GM21576 (cell line): ENCODE measurements around the gene SMAD3.
A peak's percentile ranks its signal among the peaks of the same experiment; 100 is the strongest.
"Not testable (repeated sequence)": the region's sequence is repeated elsewhere in the genome, so short reads cannot be mapped to it uniquely, and the experiment has no call there.

Experiments used
- ATAC-seq: cut with Tn5 transposase; IDR thresholded peaks from one replicate; pipeline ENCODE4 v1.9.1; 2021; ENCODE audit warnings: mild to moderate bottlenecking, moderate library complexity; ENCODE audit not compliant: unreplicated experiment

SMAD3 gene

GRCh38 chr15:67062369-67062985 is 2.9 kb upstream of the SMAD3 start:
- no peak for ATAC-seq

- ATAC-seq, result no peak
Observed at GRCh38 chr15:67063689-67064606, 1.5 kb upstream of the SMAD3 start.

- peak; percentile 47 for ATAC-seq
Observed at GRCh38 chr15:67064607-67065530, 533 bp upstream of the SMAD3 start.

- no peak for ATAC-seq
Observed at GRCh38 chr15:67066041-67066958, 898 bp downstream of the SMAD3 start.

GRCh38 chr15:67066959-67067853 is 1.8 kb downstream of the SMAD3 start:
- ATAC-seq, result no peak

GRCh38 chr15:67067930-67068551 is 2.6 kb downstream of the SMAD3 start:
- no peak for ATAC-seq

- ATAC-seq, result no peak
Observed at GRCh38 chr15:67068710-67069400, 3.5 kb downstream of the SMAD3 start.

GRCh38 chr15:67070150-67070549 is 4.7 kb downstream of the SMAD3 start:
- no peak for ATAC-seq

GRCh38 chr15:67070892-67071664 is 5.7 kb downstream of the SMAD3 start:
- no peak for ATAC-seq

- ATAC-seq, result no peak
Observed at GRCh38 chr15:67072442-67072841, 7.0 kb downstream of the SMAD3 start.

- ATAC-seq, result no peak
Observed at GRCh38 chr15:67072958-67073357, 7.6 kb downstream of the SMAD3 start.

GRCh38 chr15:67074886-67075229 is 9.5 kb downstream of the SMAD3 start:
- ATAC-seq, result no peak

- not testable (repeated sequence) for ATAC-seq
Observed at GRCh38 chr15:67075555-67076135, 10.2 kb downstream of the SMAD3 start.

- peak; percentile 38 for ATAC-seq
Observed at GRCh38 chr15:67076147-67076843, 10.9 kb downstream of the SMAD3 start.

GRCh38 chr15:67077641-67078215 is 12.3 kb downstream of the SMAD3 start:
- no peak for ATAC-seq

- no peak for ATAC-seq
Observed at GRCh38 chr15:67079361-67079760, 14.0 kb downstream of the SMAD3 start.
